COLO668 (cell line): ENCODE measurements around the gene TMIE.

Experiments
- DNase-seq: peaks from one replicate; lab custom pipeline; 2025; ENCODE audit not compliant: unreplicated experiment; lab: John Stamatoyannopoulos, UW

Gene TMIE

DNA sequence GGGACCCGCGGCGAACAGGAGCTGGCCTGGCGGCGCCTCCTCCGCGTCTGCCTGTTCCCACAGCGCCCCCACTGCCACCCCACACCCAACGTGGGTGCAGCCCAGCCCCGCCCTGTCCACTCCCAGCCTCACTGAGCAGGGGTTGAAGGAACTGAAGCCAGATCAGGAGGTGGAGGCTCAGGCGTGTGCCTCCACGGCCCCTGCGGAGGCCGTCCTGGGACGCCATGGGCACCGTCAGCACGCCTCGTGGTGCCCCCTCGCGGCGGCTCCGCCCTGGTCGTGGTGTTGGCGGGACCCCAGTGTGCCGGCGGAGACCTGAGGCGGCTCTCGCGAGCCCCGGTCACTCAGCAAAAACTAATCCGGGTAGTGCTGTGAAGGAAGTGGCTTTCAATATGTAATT is 55.5 kb downstream of the TMIE start:
- no peak for DNase-seq

DNA sequence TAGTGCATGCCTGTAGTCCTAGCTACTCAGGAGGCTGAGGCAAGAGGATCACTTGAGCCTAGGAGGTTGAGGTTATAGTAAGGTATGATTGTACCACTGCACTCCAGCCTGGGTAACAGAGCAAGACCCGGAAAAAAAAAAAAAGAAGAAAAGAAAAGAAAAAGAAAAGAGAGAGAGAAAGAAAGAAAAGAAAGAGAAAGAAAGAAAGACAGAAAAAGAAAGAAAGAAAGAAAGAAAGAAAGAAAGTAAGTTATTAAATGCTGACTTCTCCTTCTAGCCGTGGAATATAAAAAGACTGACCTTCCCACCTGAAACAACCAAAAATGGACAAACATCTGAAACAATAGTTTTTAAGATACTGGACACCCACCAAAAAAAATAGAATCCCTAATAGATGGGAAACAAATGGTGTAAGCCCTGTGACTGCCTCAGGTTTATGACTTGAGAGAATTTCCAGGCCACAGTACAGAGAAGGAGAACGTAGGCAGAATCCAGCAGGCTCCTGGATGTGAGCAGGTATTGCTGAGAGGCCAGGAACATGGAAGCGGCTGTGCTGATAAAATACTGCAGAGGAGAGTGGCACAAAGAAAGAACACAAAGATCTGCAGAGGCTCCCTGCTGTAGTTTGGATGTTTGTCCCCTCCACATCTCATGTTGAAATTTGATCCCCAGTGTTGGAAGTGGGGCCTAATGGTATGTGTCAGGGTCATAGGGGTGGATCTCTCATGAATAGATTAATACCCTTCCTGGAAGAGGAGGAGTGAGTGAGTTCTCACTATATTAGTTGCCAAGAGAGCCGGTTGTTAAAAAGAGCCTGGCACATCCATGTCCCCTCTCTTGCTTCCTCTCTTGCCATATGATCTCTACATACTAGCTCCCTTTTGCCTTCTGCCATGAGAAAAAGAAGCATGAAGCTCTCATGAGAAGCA is 58.3 kb downstream of the TMIE start:
- DNase-seq, result no peak
